LNCAP (cell line): ENCODE results near the gene KBTBD8.

ENCODE experiments used
- CTCF ChIP-seq: fragments of 450-650 bp; IDR thresholded peaks from 2 replicates; pipeline ENCODE4 v1.5.1; 2017; ENCODE audit warnings: mild to moderate bottlenecking

The KBTBD8 gene

GRCh38 chr3:67028001-67028784, 30.1 kb downstream of the KBTBD8 start:
- no peak for TF ChIP-seq CTCF

GRCh38 chr3:67030785-67031740, 33.0 kb downstream of the KBTBD8 start:
- no peak for TF ChIP-seq CTCF

- TF ChIP-seq CTCF = no peak
Measured at GRCh38 chr3:67031986-67032385, 33.9 kb downstream of the KBTBD8 start.

GRCh38 chr3:67033079-67033478, 35.0 kb downstream of the KBTBD8 start:
- no peak for TF ChIP-seq CTCF

GRCh38 chr3:67034371-67034770, 36.3 kb downstream of the KBTBD8 start:
- no peak for TF ChIP-seq CTCF

- TF ChIP-seq CTCF = no peak
Measured at GRCh38 chr3:67037615-67038014, 39.5 kb downstream of the KBTBD8 start.

GRCh38 chr3:67044295-67044694, 46.2 kb downstream of the KBTBD8 start:
- TF ChIP-seq CTCF = no peak
